AG08396 (cell line): ENCODE results near the gene ITGB1BP2.
"Not testable (repeated sequence)": the region's sequence is repeated elsewhere in the genome, so short reads cannot be mapped to it uniquely, and the experiment has no call there.

Source experiments
- DNase-seq: peaks from one replicate; pipeline ENCODE4 v3.0.0; 2012; ENCODE audit warnings: low spot score, mixed read lengths

ITGB1BP2 gene

GRCh38 chrX:71301195-71301924 lies at the start of gene ITGB1BP2:
Gene ITGB1BP2, plus strand, starts transcription at chrX:71301750. Its CDS starts 57 bp downstream, at chrX:71301807.
- DNase-seq, result peak; percentile 46

- no peak for DNase-seq
Measured at GRCh38 chrX:71252221-71252620, 49.3 kb upstream of the ITGB1BP2 start.

- DNase-seq, result peak; percentile 57
Measured at GRCh38 chrX:71253253-71254091, 48.1 kb upstream of the ITGB1BP2 start.

GRCh38 chrX:71254092-71254963 lies 47.2 kb upstream of the ITGB1BP2 start, which contains the start of gene ZMYM3:
Gene ZMYM3, minus strand, starts transcription at chrX:71254140. Its CDS starts 885 bp downstream, at chrX:71253255.
- DNase-seq, result peak; percentile 92

- DNase-seq, result no peak
Measured at GRCh38 chrX:71256051-71256450, 45.5 kb upstream of the ITGB1BP2 start.

GRCh38 chrX:71256856-71257255 lies 44.7 kb upstream of the ITGB1BP2 start:
- DNase-seq, result no peak

- not testable (repeated sequence) for DNase-seq
Measured at GRCh38 chrX:71268624-71269023, 32.9 kb upstream of the ITGB1BP2 start.

- DNase-seq, result no peak
Measured at GRCh38 chrX:71269801-71270395, 31.7 kb upstream of the ITGB1BP2 start.

GRCh38 chrX:71272313-71272712 lies 29.2 kb upstream of the ITGB1BP2 start:
- DNase-seq, result not testable (repeated sequence)

GRCh38 chrX:71281300-71281699 lies 20.2 kb upstream of the ITGB1BP2 start:
- DNase-seq, result not testable (repeated sequence)

- DNase-seq, result no peak
Measured at GRCh38 chrX:71282514-71283402, 18.8 kb upstream of the ITGB1BP2 start.

- peak; percentile 85 for DNase-seq
Measured at GRCh38 chrX:71283403-71284143, 18.0 kb upstream of the ITGB1BP2 start, which contains the start of gene NONO. Gene NONO, plus strand, starts transcription at chrX:71283635. Its CDS starts 7,003 bp downstream, at chrX:71290638.

GRCh38 chrX:71285929-71286328 lies 15.6 kb upstream of the ITGB1BP2 start:
- no peak for DNase-seq

GRCh38 chrX:71291381-71291780 lies 10.2 kb upstream of the ITGB1BP2 start:
- no peak for DNase-seq

- no peak for DNase-seq
Measured at GRCh38 chrX:71292669-71293365, 8.7 kb upstream of the ITGB1BP2 start.

- no peak for DNase-seq
Measured at GRCh38 chrX:71296806-71297205, 4.7 kb upstream of the ITGB1BP2 start.

GRCh38 chrX:71298119-71298518 lies 3.4 kb upstream of the ITGB1BP2 start:
- no peak for DNase-seq

GRCh38 chrX:71300064-71300463 lies 1.5 kb upstream of the ITGB1BP2 start:
- DNase-seq, result not testable (repeated sequence)

- not testable (repeated sequence) for DNase-seq
Measured at GRCh38 chrX:71300495-71300894, 1.1 kb upstream of the ITGB1BP2 start.
